ACC112 (cell line): ENCODE data around the gene PPP1R15A.
A peak's percentile ranks its signal among the peaks of the same experiment; 100 is the strongest.
"Not testable (repeated sequence)": the region's sequence is repeated elsewhere in the genome, so short reads cannot be mapped to it uniquely, and the experiment has no call there.

Experiments
- H2AFZ ChIP-seq: fragments of 200-600 bp; sonication (generic); one replicate; pipeline ENCODE4 v1.6.0; 2017; ENCODE audit warnings: antibody characterized with exemption, low read length; ENCODE audit not compliant: unreplicated experiment
- H3K27ac ChIP-seq: fragments of 200-600 bp; sonication (generic); 2 replicates; pipeline ENCODE4 v1.5.1; 2014; ENCODE audit warnings: low read depth, mild to moderate bottlenecking, antibody characterized with exemption, low read length, moderate library complexity
- H3K27me3 ChIP-seq: fragments of 200-600 bp; sonication (generic); 2 replicates; pipeline ENCODE4 v1.6.1; 2014; ENCODE audit warnings: mild to moderate bottlenecking, antibody characterized with exemption, low read length, moderate library complexity, mixed read lengths; ENCODE audit not compliant: insufficient read depth
- H3K36me3 ChIP-seq: fragments of 200-600 bp; sonication (generic); 2 replicates; pipeline ENCODE4 v1.6.1; 2016; ENCODE audit warnings: mild to moderate bottlenecking, antibody characterized with exemption, low read length, moderate library complexity, mixed read lengths; ENCODE audit not compliant: insufficient read depth
- H3K4me1 ChIP-seq: fragments of 200-600 bp; sonication (generic); one replicate; pipeline ENCODE4 v1.6.1; 2016; ENCODE audit warnings: low read length, mixed read lengths; ENCODE audit not compliant: insufficient read depth, unreplicated experiment, control insufficient read depth
- H3K4me3 ChIP-seq: fragments of 200-600 bp; sonication (generic); 2 replicates; pipeline ENCODE4 v1.5.1; 2014; ENCODE audit warnings: mild to moderate bottlenecking, low read depth, low read length
- H3K79me2 ChIP-seq: fragments of 200-600 bp; sonication (generic); one replicate; pipeline ENCODE4 v1.6.0; 2016; ENCODE audit warnings: low read length; ENCODE audit not compliant: control insufficient read depth, unreplicated experiment, insufficient read depth

The PPP1R15A gene

DNA sequence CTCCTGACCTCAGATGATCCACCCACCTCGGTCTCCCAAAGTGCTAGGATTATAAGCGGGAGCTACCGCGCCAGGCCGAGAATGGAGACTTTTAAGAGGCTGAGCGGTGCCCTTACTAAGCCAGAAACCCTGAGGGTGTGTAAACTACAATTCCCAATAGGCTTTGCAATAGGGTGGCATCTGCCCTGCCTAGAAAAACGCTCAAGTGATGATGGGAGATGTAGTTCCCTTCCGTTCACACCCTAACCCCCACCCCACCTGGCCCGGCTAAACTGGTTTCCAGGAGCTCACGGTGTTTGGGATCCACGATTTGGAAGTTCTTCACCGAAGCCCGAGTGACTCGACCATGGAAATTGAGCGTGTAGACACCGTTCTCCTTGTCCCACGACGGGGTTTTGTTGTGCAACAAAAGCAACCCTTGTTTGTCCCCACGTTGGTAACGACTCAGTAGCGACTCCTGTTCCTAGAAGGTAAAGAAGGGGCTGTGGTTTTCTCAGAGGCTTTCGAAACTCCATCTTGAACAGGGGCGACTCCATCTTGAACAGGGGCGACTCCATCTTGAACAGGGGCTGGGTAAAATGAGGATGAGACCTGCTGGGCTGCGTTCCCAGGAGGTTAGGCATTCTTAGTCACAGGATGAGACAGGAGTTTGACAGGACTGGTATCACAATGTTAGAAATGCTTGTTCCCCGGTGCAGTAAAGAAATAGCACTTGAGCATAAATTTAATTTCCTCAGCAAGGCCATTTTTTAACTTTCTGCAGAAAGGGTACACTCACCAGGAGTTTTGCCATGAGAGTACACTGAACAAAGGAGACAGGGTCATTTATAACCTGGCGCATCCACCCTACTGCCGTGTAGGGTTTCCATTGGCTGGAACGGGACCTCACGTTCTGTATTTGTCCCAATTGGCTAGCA lies 9.8 kb downstream of the PPP1R15A start:
- no peak overlapping the region for H3K27ac ChIP-seq
- H3K4me3 ChIP-seq: no peak overlapping the region
- H3K36me3 ChIP-seq: peaks cover 5% of the 10 kb centered on the region
- H3K79me2 ChIP-seq: peaks cover 3% of the 10 kb centered on the region
- H2AFZ ChIP-seq: no peak overlapping the region
- no peaks in the 10 kb centered on the region for H3K4me1 ChIP-seq
- H3K27me3 ChIP-seq: no peaks in the 10 kb centered on the region

DNA sequence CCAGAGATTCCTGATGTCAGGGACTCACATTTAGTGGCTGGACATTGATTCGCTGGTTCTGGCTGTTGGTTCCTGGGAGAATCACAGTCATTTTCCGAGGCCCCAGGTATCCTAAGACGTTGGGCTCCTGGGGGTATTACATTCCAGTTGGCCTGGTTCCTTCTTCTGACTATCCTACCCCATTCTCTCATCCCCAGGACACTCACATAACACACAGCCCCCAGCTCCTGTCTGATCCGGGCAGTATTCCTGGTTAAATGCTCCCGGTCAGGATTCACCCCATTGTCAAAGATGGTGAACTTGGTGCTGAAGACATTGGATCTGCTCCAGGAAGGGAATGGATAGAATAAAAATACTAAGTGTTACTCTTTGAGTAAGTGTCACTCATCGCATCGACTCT lies 11.5 kb downstream of the PPP1R15A start:
- no peak overlapping the region for H2AFZ ChIP-seq
- H3K4me3 ChIP-seq: no peak overlapping the region
- H3K36me3 ChIP-seq: peaks cover under 1% of the 10 kb centered on the region
- H3K27ac ChIP-seq: no peak overlapping the region
- H3K27me3 ChIP-seq: no peaks in the 10 kb centered on the region
- H3K4me1 ChIP-seq: no peaks in the 10 kb centered on the region
- H3K79me2 ChIP-seq: no peaks in the 10 kb centered on the region

GRCh38 chr19:48887861-48888612 lies 15.8 kb downstream of the PPP1R15A start:
- no peaks in the 10 kb centered on the region for H3K27me3 ChIP-seq
- no peak overlapping the region for H3K4me3 ChIP-seq
- no peaks in the 10 kb centered on the region for H3K36me3 ChIP-seq
- H3K79me2 ChIP-seq: no peaks in the 10 kb centered on the region
- H2AFZ ChIP-seq: no peak overlapping the region
- H3K27ac ChIP-seq: no peak overlapping the region
- H3K4me1 ChIP-seq: no peaks in the 10 kb centered on the region

DNA sequence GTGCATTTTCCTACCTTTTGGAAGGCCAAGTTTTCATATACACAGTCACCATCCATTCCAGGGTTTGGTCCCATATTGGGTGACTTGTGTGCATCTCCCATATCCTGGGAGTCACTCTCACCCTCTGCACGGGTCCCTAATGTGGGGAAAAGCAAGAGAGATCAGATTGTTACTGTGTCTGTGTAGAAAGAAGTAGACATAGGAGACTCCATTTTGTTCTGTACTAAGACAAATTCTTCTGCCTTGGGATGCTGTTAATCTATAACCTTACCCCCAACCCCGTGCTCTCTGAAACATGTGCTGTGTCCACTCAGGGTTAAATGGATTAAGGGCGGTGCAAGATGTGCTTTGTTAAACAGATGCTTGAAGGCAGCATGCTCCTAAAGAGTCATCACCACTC lies 17.3 kb downstream of the PPP1R15A start:
- not testable (repeated sequence) for H2AFZ ChIP-seq, H3K27me3 ChIP-seq, H3K4me3 ChIP-seq, H3K27ac ChIP-seq, H3K4me1 ChIP-seq, H3K79me2 ChIP-seq, H3K36me3 ChIP-seq

GRCh38 chr19:48890551-48890950 lies 18.3 kb downstream of the PPP1R15A start:
- no peaks in the 10 kb centered on the region for H3K4me1 ChIP-seq
- H3K79me2 ChIP-seq: no peaks in the 10 kb centered on the region
- H3K27me3 ChIP-seq: no peaks in the 10 kb centered on the region
- no peaks in the 10 kb centered on the region for H3K36me3 ChIP-seq
- no peak overlapping the region for H2AFZ ChIP-seq
- H3K4me3 ChIP-seq: no peak overlapping the region
- no peak overlapping the region for H3K27ac ChIP-seq

DNA sequence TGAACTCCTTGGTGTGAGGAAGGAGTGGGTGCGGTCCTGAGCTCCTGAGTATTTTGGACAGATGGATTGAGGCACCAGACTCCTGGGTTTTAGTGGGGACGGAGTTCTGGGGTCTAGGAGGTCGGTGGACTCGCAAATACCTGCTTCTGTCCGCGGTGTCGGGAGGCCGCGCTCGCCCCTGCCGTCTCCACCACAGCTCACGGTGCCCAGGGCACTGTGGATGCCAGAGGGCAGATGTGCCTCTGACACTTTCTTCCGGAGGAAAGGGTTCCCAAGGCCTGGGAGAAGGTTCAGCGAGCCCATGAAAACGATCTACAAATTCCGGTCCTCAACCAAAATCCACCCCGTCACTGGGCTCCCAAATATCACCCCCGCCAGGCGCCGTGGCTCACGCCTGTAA lies 23.0 kb downstream of the PPP1R15A start:
- H3K4me3 ChIP-seq: no peak overlapping the region
- no peak overlapping the region for H2AFZ ChIP-seq

GRCh38 chr19:48896191-48896720 lies 24.0 kb downstream of the PPP1R15A start:
- Histone ChIP-seq H3K4me3 (no peak overlapping the region), H3K36me3 (no peaks in the 10 kb centered on the region), H3K27me3 (no peaks in the 10 kb centered on the region), H3K27ac (no peak overlapping the region), H3K4me1 (no peaks in the 10 kb centered on the region), H3K79me2 (peaks cover 9% of the 10 kb centered on the region), H2AFZ (no peak overlapping the region)

More for the DNA sequence above, 23.0 kb downstream of the PPP1R15A start:
- H3K79me2 ChIP-seq: peaks cover under 1% of the 10 kb centered on the region
- no peaks in the 10 kb centered on the region for H3K27me3 ChIP-seq
- no peaks in the 10 kb centered on the region for H3K36me3 ChIP-seq
- no peak overlapping the region for H3K27ac ChIP-seq
- no peaks in the 10 kb centered on the region for H3K4me1 ChIP-seq

- H3K79me2 ChIP-seq: peaks cover 12% of the 10 kb centered on the region
- no peak overlapping the region for H3K27ac ChIP-seq
- H3K4me3 ChIP-seq: no peak overlapping the region
- no peaks in the 10 kb centered on the region for H3K4me1 ChIP-seq
- H3K27me3 ChIP-seq: no peaks in the 10 kb centered on the region
- H3K36me3 ChIP-seq: no peaks in the 10 kb centered on the region
- no peak overlapping the region for H2AFZ ChIP-seq
Observed at GRCh38 chr19:48897181-48897580, 25.0 kb downstream of the PPP1R15A start.

GRCh38 chr19:48899386-48899749 lies 27.1 kb downstream of the PPP1R15A start:
- H3K4me1 ChIP-seq, H3K36me3 ChIP-seq, H2AFZ ChIP-seq, H3K27ac ChIP-seq, H3K27me3 ChIP-seq, H3K4me3 ChIP-seq: not testable (repeated sequence)
- peaks cover 15% of the 10 kb centered on the region for H3K79me2 ChIP-seq

DNA sequence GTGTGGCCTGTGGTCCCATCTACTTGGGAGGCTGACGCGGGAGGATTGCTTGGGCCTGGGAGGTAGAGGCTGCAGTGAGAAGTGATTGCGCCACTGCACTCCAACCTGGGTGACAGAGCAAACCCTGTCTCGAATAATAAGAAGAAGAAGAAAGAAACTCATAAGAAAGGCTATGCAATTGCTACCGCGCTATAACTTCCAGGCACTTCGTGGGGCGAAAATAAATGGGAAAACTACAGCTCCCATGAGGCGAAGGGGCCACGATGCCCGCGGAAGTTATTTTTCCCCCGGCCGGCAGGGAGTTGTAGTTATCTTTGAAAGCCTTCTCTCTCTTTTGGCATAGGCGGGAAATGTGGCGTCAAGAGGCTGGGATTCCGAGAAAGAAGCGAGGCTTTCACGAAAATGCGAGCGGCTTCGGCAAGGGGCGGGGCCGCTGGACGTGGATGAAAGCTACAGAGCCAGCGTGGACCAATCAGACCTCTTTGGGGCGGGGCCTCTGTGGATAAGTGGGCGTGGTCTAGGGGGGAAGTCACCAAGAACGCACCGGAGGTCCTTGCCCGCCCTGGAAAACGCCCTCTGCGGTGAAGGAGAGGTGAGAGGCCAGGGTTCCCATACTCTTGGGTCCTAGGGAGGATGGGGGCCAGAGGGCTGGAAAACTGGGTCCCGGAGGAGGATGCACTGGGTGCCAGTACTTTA lies 27.7 kb downstream of the PPP1R15A start, which contains the start of gene NUCB1:
TSS of gene NUCB1 (plus strand) at position 532 of the 696 bp plus-strand sequence. CDS start 485 bp downstream, outside the sequence.
- Histone ChIP-seq H3K36me3 (no peaks in the 10 kb centered on the region), H3K4me3 (peak within 1 kb of the TSS; percentile 88), H3K27me3 (no peaks in the 10 kb centered on the region), H3K4me1 (no peaks in the 10 kb centered on the region), H3K79me2 (peaks cover 15% of the 10 kb centered on the region), H2AFZ (peak within 1 kb of the TSS; percentile 74), H3K27ac (peak within 1 kb of the TSS; percentile 79)
